GM23248 (cell line): Measurements from ENCODE around the gene TEAD3. TPM values are rescaled to one million over a fixed set of nuclear protein-coding genes. Genes with fewer than 3 reads are reported as not detected.

Experiments
- DNase-seq: peaks from one replicate; pipeline ENCODE4 v3.0.0-alpha.2; 2015
- H2AFZ ChIP-seq: fragments of 200-600 bp; sonication (generic); 2 replicates; pipeline ENCODE4 v1.6.1; 2016; ENCODE audit warnings: antibody characterized with exemption
- H3F3A ChIP-seq: fragments of 200-600 bp; sonication (generic); 2 replicates; pipeline ENCODE4 v1.6.1; 2016; ENCODE audit warnings: mild to moderate bottlenecking, antibody characterized with exemption, mixed run types; ENCODE audit not compliant: insufficient read depth
- H3K27ac ChIP-seq: fragments of 200-600 bp; sonication (generic); 2 replicates; pipeline ENCODE4 v1.5.1; 2016; ENCODE audit warnings: mild to moderate bottlenecking
- H3K27me3 ChIP-seq: fragments of 200-600 bp; sonication (generic); replicated peaks from 2 replicates; pipeline ENCODE4 v1.6.1; 2016; ENCODE audit warnings: mild to moderate bottlenecking; ENCODE audit not compliant: insufficient read depth
- H3K36me3 ChIP-seq: fragments of 200-600 bp; sonication (generic); 2 replicates; pipeline ENCODE4 v1.6.1; 2016; ENCODE audit warnings: low read depth, mild to moderate bottlenecking
- H3K4me1 ChIP-seq: fragments of 200-600 bp; sonication (generic); 2 replicates; pipeline ENCODE4 v1.6.1; 2016; ENCODE audit warnings: mild to moderate bottlenecking; ENCODE audit not compliant: insufficient read depth
- H3K4me2 ChIP-seq: fragments of 200-600 bp; sonication (generic); one replicate; pipeline ENCODE4 v1.6.1; 2016; ENCODE audit warnings: mild to moderate bottlenecking; ENCODE audit not compliant: unreplicated experiment
- H3K4me3 ChIP-seq: fragments of 200-600 bp; sonication (generic); 2 replicates; pipeline ENCODE4 v1.5.1; 2016; ENCODE audit warnings: mild to moderate bottlenecking
- H3K79me2 ChIP-seq: fragments of 200-600 bp; sonication (generic); 2 replicates; pipeline ENCODE4 v1.6.1; 2016; ENCODE audit warnings: mild to moderate bottlenecking; ENCODE audit not compliant: insufficient read depth
- H3K9ac ChIP-seq: fragments of 200-600 bp; sonication (generic); 2 replicates; pipeline ENCODE4 v1.6.1; 2016; ENCODE audit warnings: mild to moderate bottlenecking
- H3K9me2 ChIP-seq: fragments of 200-600 bp; sonication (generic); 2 replicates; pipeline ENCODE4 v1.6.1; 2016; ENCODE audit warnings: mixed run types, mild to moderate bottlenecking, moderate library complexity; ENCODE audit not compliant: insufficient read depth
- H3K9me3 ChIP-seq: fragments of 200-600 bp; sonication (generic); one replicate; pipeline ENCODE4 v1.6.1; 2017; ENCODE audit warnings: low read depth
- H4K20me1 ChIP-seq: fragments of 200-600 bp; sonication (generic); 2 replicates; pipeline ENCODE4 v1.6.0; 2016; ENCODE audit not compliant: insufficient read depth
- EZH2 ChIP-seq: fragments of 200-600 bp; sonication (generic); IDR thresholded peaks from 2 replicates; pipeline ENCODE4 v1.6.1; 2018; ENCODE audit warnings: antibody characterized with exemption, mild to moderate bottlenecking; ENCODE audit not compliant: insufficient read depth, poor library complexity, severe bottlenecking
- EZH2phosphoT487 ChIP-seq: fragments of 200-600 bp; sonication (generic); IDR thresholded peaks from 2 replicates; pipeline ENCODE4 v1.6.1; 2018; ENCODE audit warnings: antibody characterized with exemption, moderate library complexity, mild to moderate bottlenecking, low read depth; ENCODE audit not compliant: insufficient read depth
- WGBS, 2 experiments: methylation state at CpG; one replicate each; pipeline ENCODE4 v1.1.6; 2015 to 2017; ENCODE audit warnings: low lambda C conversion rate in 2 of 2, low coverage in 1 of 2; ENCODE audit errors: missing lambda C conversion rate in 2 of 2; 5-methylcytosine and 5-hydroxymethylcytosine counted together
- in situ Hi-C: fragments of 300-500 bp; cut with MboI; formaldehyde crosslinking; loops from 2 replicates; pipeline ENCODE4 v1.15.0; 2020
- polyA plus RNA-seq: library from polyadenylated mRNA; unstranded; fragments of >200 nt; fragmentation: Nextera tagmentation; extraction: Ambion mirVana; gene quantifications from 2 replicates; pipeline ENCODE4 v1.2.1, GENCODE V29; 2016
- total RNA-seq: library from RNA; depleted of rRNA; stranded (reverse); fragments of >200 nt; shearing (Covaris generic); gene quantifications from 2 replicates; pipeline ENCODE4 v1.2.3, GENCODE V29; 2014

TEAD3 gene
- total and polyA plus RNA-seq, 2 experiments from 2014 or later = 6.9 to 10.5 TPM

- Histone ChIP-seq H3K4me1 (peaks cover 10% of the 10 kb centered on the region), H3K4me3 (peak overlapping the region; percentile 82), H3K79me2 (peaks cover 63% of the 10 kb centered on the region), H3K9me2 (no peaks in the 10 kb centered on the region), H3K27ac (no peak overlapping the region; the same call in 1 of the 2 replicates), H3K9me3 (no peaks in the 10 kb centered on the region), H3K36me3 (no peaks in the 10 kb centered on the region), H2AFZ (peak overlapping the region; percentile 74; the same call in 1 of the 2 replicates), H3K9ac (peak overlapping the region; percentile 79), H3K27me3 (no peaks in the 10 kb centered on the region), H4K20me1 (no peaks in the 10 kb centered on the region), H3K4me2 (peak overlapping the region; percentile 72), H3F3A (0 out of 2 replicates have a peak, but pooled peaks cover 5% of the 10 kb centered on the region)
- WGBS, 2 experiments = 73 to 76% methylated on average over 8 to 9 of the region's 9 CpGs
- peak; percentile 16 for DNase-seq
- TF ChIP-seq EZH2 (no peak), EZH2phosphoT487 (no peak)
- in situ Hi-C loops = no loop called here
Observed at GRCh38 chr6:35495258-35496035, 1.4 kb downstream of the TEAD3 start.

GRCh38 chr6:35494161-35494563 lies 2.7 kb downstream of the TEAD3 start:
- Histone ChIP-seq H3K9ac (no peak overlapping the region), H3K27ac (no peak overlapping the region), H4K20me1 (no peaks in the 10 kb centered on the region), H3K36me3 (no peaks in the 10 kb centered on the region), H3K9me2 (no peaks in the 10 kb centered on the region), H3K79me2 (peaks cover 75% of the 10 kb centered on the region), H3K27me3 (no peaks in the 10 kb centered on the region), H3K4me3 (no peak overlapping the region), H3K4me2 (no peak overlapping the region), H3K9me3 (no peaks in the 10 kb centered on the region), H3K4me1 (peaks cover 18% of the 10 kb centered on the region), H2AFZ (no peak overlapping the region), H3F3A (no peaks in the 10 kb centered on the region)
- DNase-seq = peak; percentile 35
- WGBS, 2 experiments = 60 to 63% methylated on average over 4 of the region's 4 CpGs
- TF ChIP-seq EZH2 = no peak
- TF ChIP-seq EZH2phosphoT487 = no peak
- in situ Hi-C loops = no loop called here

GRCh38 chr6:35493307-35493983 lies 3.4 kb downstream of the TEAD3 start:
- no peak for TF ChIP-seq EZH2phosphoT487
- TF ChIP-seq EZH2 = no peak
- H4K20me1 ChIP-seq = no peaks in the 10 kb centered on the region
- no peak overlapping the region for H3K9ac ChIP-seq
- no peak overlapping the region for H3K27ac ChIP-seq
- no peaks in the 10 kb centered on the region for H3K36me3 ChIP-seq
- in situ Hi-C loops = no loop called here
- no peaks in the 10 kb centered on the region for H3K9me3 ChIP-seq
- peaks cover 18% of the 10 kb centered on the region for H3K4me1 ChIP-seq
- H3K4me2 ChIP-seq = no peak overlapping the region
- no peak overlapping the region for H3K4me3 ChIP-seq
- no peaks in the 10 kb centered on the region for H3K27me3 ChIP-seq
- no peak for DNase-seq
- H3K79me2 ChIP-seq = peaks cover 82% of the 10 kb centered on the region
- H3F3A ChIP-seq = no peaks in the 10 kb centered on the region
- no peak overlapping the region for H2AFZ ChIP-seq
- no peaks in the 10 kb centered on the region for H3K9me2 ChIP-seq
- 89% methylated on average over 28 of the region's 28 CpGs for WGBS, 2 experiments

GRCh38 chr6:35492974-35493284 lies 4.0 kb downstream of the TEAD3 start:
- Histone ChIP-seq H2AFZ (no peak overlapping the region), H3K4me3 (no peak overlapping the region), H3K36me3 (no peaks in the 10 kb centered on the region), H3K27ac (no peak overlapping the region), H3K9ac (no peak overlapping the region), H3K4me1 (peaks cover 23% of the 10 kb centered on the region), H3K4me2 (no peak overlapping the region), H4K20me1 (no peaks in the 10 kb centered on the region), H3K79me2 (peaks cover 87% of the 10 kb centered on the region), H3F3A (no peaks in the 10 kb centered on the region), H3K9me2 (no peaks in the 10 kb centered on the region), H3K9me3 (no peaks in the 10 kb centered on the region), H3K27me3 (no peaks in the 10 kb centered on the region)
- in situ Hi-C loops = no loop called here
- DNase-seq = no peak
- 94 to 95% methylated on average over 7 of the region's 7 CpGs for WGBS, 2 experiments
- TF ChIP-seq EZH2phosphoT487 = no peak
- TF ChIP-seq EZH2 = no peak
